ENCODE measurements around the gene FASTKD3. TPM values are rescaled to one million over a fixed set of nuclear protein-coding genes. Genes with fewer than 3 reads are reported as not detected.
A peak's percentile ranks its signal among the peaks of the same experiment; 100 is the strongest.

The FASTKD3 gene
- total and polyA plus RNA-seq, 10 of the 15 experiments (the other 5 are each of a cell fraction or from before 2014, with no cell fraction given), result 12.1 to 59.6 (median 25.3) TPM

GRCh38 chr5:7856855-7857254 lies 12.0 kb downstream of the FASTKD3 start:
- TF ChIP-seq ESRRA (IDR thresholded peaks at IDR 0.05; ENCODE audit: low read length) (no peak), CTCF (IDR thresholded peaks at IDR 0.05 in 2 of 3, conservative IDR thresholded peaks at IDR 0.05 in 1 of 3; ENCODE audit: control insufficient read depth in 2 of 3, extremely low read depth in 1 of 3, insufficient read depth in 1 of 3, low read depth in 3 of 3, low read length in 3 of 3) (peak; percentile 54 to 63 (median 54); a peak in 4 of 6 replicates), SMC3 (IDR thresholded peaks at IDR 0.05; ENCODE audit: borderline replicate concordance, low read length) (peak; percentile 17; the same call in 1 of the 2 replicates), RAD21 (IDR thresholded peaks at IDR 0.05; ENCODE audit: insufficient read depth, low read depth, low read length) (peak; percentile 60; the same call in 1 of the 2 replicates)
- H3K4me3 ChIP-seq, result no peak overlapping the region
- no peaks in the 10 kb centered on the region for H3K4me1 ChIP-seq (ENCODE audit: control insufficient read depth, insufficient read depth, low read length)
- CTCF ChIA-PET, result interaction anchor here (0.6 to 2.2 kb wide), 5 partner anchors 13 to 501 kb away, joined by 3 to 8 read pairs (median 5); no protein-coding TSS in a partner anchor
- SMC1A ChIA-PET (ENCODE audit: uncharacterized antibody, unreplicated experiment), result interaction anchor here (0.6 to 1.0 kb wide), 2 partner anchors 18 to 103 kb away, joined by 3 read pairs; no protein-coding TSS in a partner anchor
- no peak overlapping the region for H2AFZ ChIP-seq (ENCODE audit: control insufficient read depth, low read depth, low read length)
- H3K27ac ChIP-seq (ENCODE audit: control insufficient read depth, insufficient read depth), result no peak overlapping the region
- no peak overlapping the region for H3K4me2 ChIP-seq (ENCODE audit: control insufficient read depth, insufficient read depth)
- peaks cover 0 to 15% of the 10 kb centered on the region in 2 experiments; a peak in 3 of 4 replicates for H3K36me3 ChIP-seq (ENCODE audit: control insufficient read depth in 2 of 2, insufficient read depth in 2 of 2, low read length in 1 of 2)
- ATAC-seq, result peak; percentile 76
- RAD21 ChIA-PET (ENCODE audit: unreplicated experiment), result no interaction called here
- H3K9ac ChIP-seq (ENCODE audit: control insufficient read depth, insufficient read depth, low read length), result no peak overlapping the region
- WGBS (ENCODE audit: insufficient coverage, insufficient replicate concordance, low lambda C conversion rate, missing lambda C conversion rate), result 89% methylated on average over 2 of the region's 2 CpGs
- no peaks in the 10 kb centered on the region for H3K27me3 ChIP-seq (replicated peaks in 1 of 2; ENCODE audit: control insufficient read depth in 2 of 2, insufficient read depth in 2 of 2, low read length in 1 of 2)
- DNase-seq (ENCODE audit: low read depth, low spot score), result no peak
- H4K20me1 ChIP-seq (ENCODE audit: control insufficient read depth, insufficient read depth), result no peaks in the 10 kb centered on the region
- intact Hi-C loops (cut with micrococcal nuclease; ENCODE audit: unreplicated experiment) (no loop called here), in situ Hi-C loops (cut with MboI) (no loop called here)
- no TSS peak for BruUV-seq (replicated peaks)
- POLR2A ChIA-PET, result no interaction called here
- no peaks in the 10 kb centered on the region for H3K79me2 ChIP-seq (ENCODE audit: control insufficient read depth, insufficient read depth, low read length)
- peak; percentile 41 for FAIRE-seq
- H3K9me3 ChIP-seq (replicated peaks; ENCODE audit: control insufficient read depth, insufficient read depth, low read length), result no peaks in the 10 kb centered on the region

- H3K4me3 ChIP-seq, result no peak overlapping the region
- H2AFZ ChIP-seq (ENCODE audit: control insufficient read depth, low read depth, low read length), result no peak overlapping the region
- SMC1A ChIA-PET (ENCODE audit: uncharacterized antibody, unreplicated experiment), result interaction anchor here (0.6 to 1.0 kb wide), 5 partner anchors 9 to 456 kb away, joined by 3 read pairs; no protein-coding TSS in a partner anchor
- DNase-seq (ENCODE audit: low read depth, low spot score), result no peak
- intact Hi-C loops (cut with micrococcal nuclease; ENCODE audit: unreplicated experiment), result no loop called here
- no peak for ATAC-seq
- no peak overlapping the region for H3K9ac ChIP-seq (ENCODE audit: control insufficient read depth, insufficient read depth, low read length)
- no peaks in the 10 kb centered on the region for H4K20me1 ChIP-seq (ENCODE audit: control insufficient read depth, insufficient read depth)
- BruUV-seq (replicated peaks), result no TSS peak
- 73% methylated on average over 3 of the region's 3 CpGs for WGBS (ENCODE audit: insufficient coverage, insufficient replicate concordance, low lambda C conversion rate, missing lambda C conversion rate)
- H3K27ac ChIP-seq (ENCODE audit: control insufficient read depth, insufficient read depth), result no peak overlapping the region
- RAD21 ChIA-PET (ENCODE audit: unreplicated experiment), result no interaction called here
- H3K4me2 ChIP-seq (ENCODE audit: control insufficient read depth, insufficient read depth), result no peak overlapping the region
- no peaks in the 10 kb centered on the region; the same call in 2 of the 3 replicates for H3K9me3 ChIP-seq (replicated peaks; ENCODE audit: control insufficient read depth, insufficient read depth, low read length)
- no peaks in the 10 kb centered on the region for H3K4me1 ChIP-seq (ENCODE audit: control insufficient read depth, insufficient read depth, low read length)
- in situ Hi-C loops (cut with MboI), result no loop called here
- POLR2A ChIA-PET, result no interaction called here
- no peak for FAIRE-seq
- no peaks in the 10 kb centered on the region for H3K79me2 ChIP-seq (ENCODE audit: control insufficient read depth, insufficient read depth, low read length)
- peaks cover 0 to 7% of the 10 kb centered on the region in 2 experiments; a peak in 3 of 4 replicates for H3K36me3 ChIP-seq (ENCODE audit: control insufficient read depth in 2 of 2, insufficient read depth in 2 of 2, low read length in 1 of 2)
- peaks cover 0 to 6% of the 10 kb centered on the region in 2 experiments; a peak in 1 of 4 replicates for H3K27me3 ChIP-seq (replicated peaks in 1 of 2; ENCODE audit: control insufficient read depth in 2 of 2, insufficient read depth in 2 of 2, low read length in 1 of 2)
- CTCF ChIA-PET, result interaction anchor here (1.0 to 1.8 kb wide), 3 partner anchors 11 to 42 kb away, joined by 3 to 5 read pairs (median 5); no protein-coding TSS in a partner anchor
- TF ChIP-seq CREB1 (IDR thresholded peaks at IDR 0.05; ENCODE audit: low read depth), result no peak
- TF ChIP-seq MTA3 (IDR thresholded peaks at IDR 0.05; ENCODE audit: borderline replicate concordance, low read length), result no peak
- TF ChIP-seq RB1 (IDR thresholded peaks at IDR 0.05; ENCODE audit: borderline replicate concordance), result no peak
- TF ChIP-seq REST (IDR thresholded peaks at IDR 0.05; ENCODE audit: low read depth, low read length), result no peak
- no peak for TF ChIP-seq BCL3 (IDR thresholded peaks at IDR 0.05; ENCODE audit: borderline replicate concordance, insufficient read depth, low read depth, low read length, poor library complexity, severe bottlenecking)
Observed at GRCh38 chr5:7855611-7856010, 13.2 kb downstream of the FASTKD3 start.
